Lung (tissue), 12 donors: ENCODE data around the gene ARSG. TPM values are rescaled to one million over a fixed set of nuclear protein-coding genes. Genes with fewer than 3 reads are reported as not detected.

Experiments
- ATAC-seq: fragments of 200-7000 bp; cut with Tn5 transposase; one replicate; pipeline ENCODE4 v1.9.1; 2020; ENCODE audit warnings: moderate number of reproducible peaks; ENCODE audit not compliant: insufficient read depth, low FRiP score
- DNase-seq, 3 donors: peaks; one replicate each; pipeline ENCODE4 v3.0.0-alpha.2; 2013 to 2017
- H3K27ac ChIP-seq, 2 donors: one replicate each; pipeline ENCODE4 v1.5.1; 2013; ENCODE audit warnings: mild to moderate bottlenecking in 2 of 2, moderate library complexity in 2 of 2, control low read depth in 1 of 2, inconsistent platforms in 1 of 2, low read depth in 1 of 2, low read length in 1 of 2
- H3K27me3 ChIP-seq, 3 donors: one replicate each; pipeline ENCODE4 v1.5.1; 2013; ENCODE audit warnings: low read length in 2 of 3; ENCODE audit not compliant: control insufficient read depth in 3 of 3, insufficient read depth in 3 of 3
- H3K36me3 ChIP-seq, 4 donors: one replicate each; pipeline ENCODE4 v1.5.1; 2013; ENCODE audit warnings: low read length in 4 of 4, mild to moderate bottlenecking in 1 of 4, moderate library complexity in 1 of 4; ENCODE audit not compliant: control insufficient read depth in 4 of 4, insufficient read depth in 4 of 4
- H3K4me1 ChIP-seq, 5 donors: one replicate each; pipeline ENCODE4 v1.5.1; 2013; ENCODE audit warnings: low read length in 5 of 5, mild to moderate bottlenecking in 2 of 5, moderate library complexity in 1 of 5; ENCODE audit not compliant: control insufficient read depth in 5 of 5, insufficient read depth in 5 of 5
- H3K4me3 ChIP-seq: one replicate; pipeline ENCODE4 v1.5.1; 2013; ENCODE audit warnings: mild to moderate bottlenecking, control low read depth, moderate library complexity
- H3K9ac ChIP-seq, 2 donors: one replicate each; pipeline ENCODE4 v1.5.1; 2013; ENCODE audit warnings: low read length in 2 of 2, control low read depth in 1 of 2; ENCODE audit not compliant: insufficient read depth in 1 of 2
- H3K9me3 ChIP-seq, 4 donors: one replicate each; pipeline ENCODE4 v1.5.1; 2013; ENCODE audit warnings: low read length in 3 of 4, mild to moderate bottlenecking in 1 of 4, moderate library complexity in 1 of 4; ENCODE audit not compliant: control insufficient read depth in 4 of 4, insufficient read depth in 3 of 4
- CTCF ChIP-seq: IDR thresholded peaks from 2 replicates; pipeline ENCODE4 v1.5.1; 2012; ENCODE audit warnings: mild to moderate bottlenecking; ENCODE audit errors: control extremely low read depth, extremely low read depth
- WGBS, 2 donors: extraction: QIAGEN DNeasy Blood & Tissue Kit; methylation state at CpG; one replicate each; pipeline ENCODE4 v1.1.7; 2013; 5-methylcytosine and 5-hydroxymethylcytosine counted together
- polyA plus RNA-seq, 2 donors: library from polyadenylated mRNA; stranded (reverse); fragments of 200-250 nt; gene quantifications; one replicate each; pipeline ENCODE4 v1.2.1, GENCODE V29; 2013
- total RNA-seq, 2 donors: library from RNA; depleted of rRNA in 1 of 2; stranded (reverse); fragments of >200 nt in 1 of 2; gene quantifications; one replicate each; pipeline ENCODE4 v1.2.1, GENCODE V29; 2014 to 2021
- donor health status: control.
- donor health status: control.
- donor health status: Bipolar disorder and iron deficiency.
- donor health status: healthy.
- donor health status: DM: yes; HTN: yes; CAD: no.

The ARSG gene
- total and polyA plus RNA-seq, 4 donors, result 1.5 to 9.3 (median 4.3) TPM

DNA sequence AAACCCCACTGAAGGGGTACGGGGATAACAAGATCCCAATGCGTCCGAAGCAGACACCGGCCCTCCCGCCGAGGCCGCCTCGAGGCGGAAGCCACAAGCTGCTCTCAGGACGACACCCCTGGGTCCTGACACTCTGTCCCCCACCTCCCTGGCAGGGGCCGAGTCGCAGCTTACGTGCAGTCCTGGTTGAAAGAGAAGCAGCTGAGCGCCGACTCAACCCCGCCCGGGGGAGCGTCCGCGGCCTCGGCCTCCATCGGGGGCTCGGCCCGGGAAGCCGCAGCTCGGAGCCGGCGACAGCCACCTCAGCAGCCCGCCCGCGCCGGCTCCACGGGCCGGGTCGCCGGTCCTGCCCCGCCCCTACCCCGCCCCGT, 165.9 kb downstream of the ARSG start, which contains the start of gene WIPI1:
Gene WIPI1, minus strand, starts transcription at position 329 of the 371 bp plus-strand sequence. Its CDS starts 75 bp downstream, at position 254.
- peaks cover 3 to 26% (median 9%) of the 10 kb centered on the region in 5 donors for H3K4me1 ChIP-seq

GRCh38 chr17:68457539-68458259, 166.4 kb downstream of the ARSG start:
- peak overlapping the region; percentile 66 to 86 for H3K27ac ChIP-seq
- peak; percentile 99 for DNase-seq
- peak overlapping the region in 1 of 2 donors; percentile 36 for H3K9ac ChIP-seq
- WGBS, 2 donors, result 1% methylated on average over 37 to 54 of the region's 54 CpGs
- peak; percentile 91 for ATAC-seq
- H3K4me1 ChIP-seq, result peaks cover 3 to 26% (median 8%) of the 10 kb centered on the region in 5 donors
- H3K4me3 ChIP-seq, result peak overlapping the region; percentile 26
- H3K27me3 ChIP-seq, result no peaks in the 10 kb centered on the region
- no peaks in the 10 kb centered on the region for H3K9me3 ChIP-seq
- no peak for TF ChIP-seq CTCF
- H3K36me3 ChIP-seq, result peaks cover 0 to 2% (median under 1%) of the 10 kb centered on the region in 4 donors

More for the DNA sequence above, 165.9 kb downstream of the ARSG start, which contains the start of gene WIPI1:
- H3K9me3 ChIP-seq, result no peaks in the 10 kb centered on the region
- peak within 1 kb of the TSS in 1 of 2 donors; percentile 36 for H3K9ac ChIP-seq
- no peak for TF ChIP-seq CTCF
- no peaks in the 10 kb centered on the region for H3K27me3 ChIP-seq
- ATAC-seq (peak; percentile 4), DNase-seq (peak in 1 of 3 donors; percentile 63)
- 0 to 1% methylated on average over 15 to 39 of the region's 39 CpGs for whole genome bisulfite sequencing, 2 donors
- peaks cover 0 to 4% (median 2%) of the 10 kb centered on the region in 4 donors for H3K36me3 ChIP-seq
- peak within 1 kb of the TSS; percentile 88 to 94 for H3K27ac ChIP-seq
- peak within 1 kb of the TSS; percentile 60 for H3K4me3 ChIP-seq

- Histone ChIP-seq H3K4me1 (peaks cover 3 to 26% (median 8%) of the 10 kb centered on the region in 5 donors), H3K9ac (peak overlapping the region in 1 of 2 donors; percentile 36), H3K4me3 (no peak overlapping the region), H3K9me3 (no peaks in the 10 kb centered on the region), H3K36me3 (no peaks in the 10 kb centered on the region), H3K27ac (peak overlapping the region in 1 of 2 donors; percentile 86), H3K27me3 (no peaks in the 10 kb centered on the region)
- 53 to 66% methylated on average over 12 of the region's 12 CpGs for WGBS, 2 donors
- no peak for TF ChIP-seq CTCF
- DNase-seq (no peak), ATAC-seq (no peak)
Measured at GRCh38 chr17:68458260-68459036, 167.2 kb downstream of the ARSG start.
